GM13976 (cell line): ENCODE data around the gene RCCD1.
A peak's percentile ranks its signal among the peaks of the same experiment; 100 is the strongest.

Experiments
- DNase-seq: peaks from one replicate; pipeline ENCODE4 v3.0.0; 2012; ENCODE audit warnings: low spot score
- in situ Hi-C: fragments of 300-500 bp; cut with MboI; formaldehyde crosslinking; loops from one replicate; pipeline ENCODE4 v1.12.0; 2022; ENCODE audit warnings: low sequenced_read_pairs, mixed read lengths, inconsistent platforms; ENCODE audit not compliant: unreplicated experiment
- TF ChIP-seq, protein P1 (sequence below): IDR thresholded peaks from 2 replicates; pipeline ENCODE4 v1.5.1; 2012; ENCODE audit warnings: borderline replicate concordance, mild to moderate bottlenecking; ENCODE audit not compliant: insufficient read depth; ENCODE audit errors: extremely low read depth, missing control alignments, control extremely low read depth

Gene RCCD1

DNA sequence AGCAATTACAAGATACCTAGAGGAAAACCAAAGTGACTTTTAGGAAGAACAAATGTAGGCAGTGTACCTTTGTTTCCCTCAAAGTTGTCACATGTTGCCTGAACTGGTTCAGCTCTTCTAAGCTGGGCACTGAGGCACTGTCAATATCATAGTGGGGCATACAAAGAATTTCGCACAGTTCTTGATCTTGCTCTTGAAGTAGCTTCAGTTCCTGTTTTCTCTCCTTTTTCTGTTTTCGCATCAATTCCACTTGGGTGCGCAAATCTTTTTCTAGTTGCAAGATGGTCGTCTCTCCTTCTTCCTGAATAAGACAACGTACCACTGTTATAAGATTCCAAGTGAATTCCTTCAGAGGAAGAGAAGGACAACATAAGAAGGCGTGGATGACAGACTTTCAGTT is 27.0 kb downstream of the RCCD1 start:
- in situ Hi-C loops: no loop called here
- TF ChIP-seq, protein P1, sequence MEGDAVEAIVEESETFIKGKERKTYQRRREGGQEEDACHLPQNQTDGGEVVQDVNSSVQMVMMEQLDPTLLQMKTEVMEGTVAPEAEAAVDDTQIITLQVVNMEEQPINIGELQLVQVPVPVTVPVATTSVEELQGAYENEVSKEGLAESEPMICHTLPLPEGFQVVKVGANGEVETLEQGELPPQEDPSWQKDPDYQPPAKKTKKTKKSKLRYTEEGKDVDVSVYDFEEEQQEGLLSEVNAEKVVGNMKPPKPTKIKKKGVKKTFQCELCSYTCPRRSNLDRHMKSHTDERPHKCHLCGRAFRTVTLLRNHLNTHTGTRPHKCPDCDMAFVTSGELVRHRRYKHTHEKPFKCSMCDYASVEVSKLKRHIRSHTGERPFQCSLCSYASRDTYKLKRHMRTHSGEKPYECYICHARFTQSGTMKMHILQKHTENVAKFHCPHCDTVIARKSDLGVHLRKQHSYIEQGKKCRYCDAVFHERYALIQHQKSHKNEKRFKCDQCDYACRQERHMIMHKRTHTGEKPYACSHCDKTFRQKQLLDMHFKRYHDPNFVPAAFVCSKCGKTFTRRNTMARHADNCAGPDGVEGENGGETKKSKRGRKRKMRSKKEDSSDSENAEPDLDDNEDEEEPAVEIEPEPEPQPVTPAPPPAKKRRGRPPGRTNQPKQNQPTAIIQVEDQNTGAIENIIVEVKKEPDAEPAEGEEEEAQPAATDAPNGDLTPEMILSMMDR: no peak
- DNase-seq: peak; percentile 40

DNA sequence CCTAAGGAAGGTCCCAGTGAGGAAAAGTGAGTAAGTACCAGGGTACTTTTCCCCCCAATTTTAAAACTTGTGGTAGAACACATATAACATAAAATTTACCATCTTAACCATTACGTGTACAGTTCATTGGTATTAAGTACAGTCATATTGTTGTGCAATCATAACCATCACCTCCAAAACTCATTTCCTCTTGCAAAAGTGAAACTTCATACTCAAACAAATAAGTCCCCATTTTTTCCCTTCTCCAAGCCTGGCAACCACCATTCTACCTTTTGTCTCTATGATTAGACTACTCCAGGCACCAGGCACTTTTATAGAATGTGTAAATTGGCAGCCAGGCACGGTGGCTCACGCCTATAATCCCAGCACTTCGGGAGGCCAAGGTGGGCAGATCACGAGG is 27.5 kb downstream of the RCCD1 start:
- TF ChIP-seq, protein P1: no peak
- in situ Hi-C loops: no loop called here

DNA sequence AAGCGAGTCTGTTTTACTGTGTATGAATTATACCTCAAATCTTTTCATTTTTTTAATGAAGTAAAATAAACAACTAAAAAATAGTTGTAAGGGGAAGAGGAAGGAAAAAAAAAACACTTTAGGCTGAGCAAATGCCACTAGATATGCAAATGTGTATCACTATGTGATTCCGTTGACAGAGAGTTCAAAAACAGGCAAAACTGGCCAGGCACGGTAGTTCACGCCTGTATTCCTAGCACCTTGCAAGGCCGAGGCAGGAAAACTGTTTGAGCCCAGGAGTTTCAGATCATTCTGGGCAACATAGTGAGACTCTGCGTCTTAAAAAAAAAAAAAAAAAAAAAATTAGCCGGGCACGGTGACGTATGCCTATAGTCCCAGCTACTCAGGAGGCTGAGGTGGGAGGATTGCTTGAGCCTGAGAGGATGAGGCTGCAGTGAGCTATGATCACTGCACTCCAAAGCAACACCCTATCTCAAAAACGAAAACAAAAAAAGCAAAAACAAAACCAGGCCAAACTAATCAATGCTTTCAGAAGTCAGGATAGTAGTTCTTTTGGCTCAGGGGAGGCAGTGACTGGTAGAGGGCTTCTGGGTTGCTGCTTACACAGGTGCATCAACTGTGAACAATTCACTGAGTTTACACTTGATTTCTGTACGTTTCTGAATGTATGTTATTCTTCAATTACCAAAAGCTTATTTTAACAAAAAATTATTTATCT is 32.3 kb downstream of the RCCD1 start:
- TF ChIP-seq, protein P1: no peak
- in situ Hi-C loops: no loop called here
- no peak for DNase-seq

More for the DNA sequence above, 27.5 kb downstream of the RCCD1 start:
- no peak for DNase-seq

DNA sequence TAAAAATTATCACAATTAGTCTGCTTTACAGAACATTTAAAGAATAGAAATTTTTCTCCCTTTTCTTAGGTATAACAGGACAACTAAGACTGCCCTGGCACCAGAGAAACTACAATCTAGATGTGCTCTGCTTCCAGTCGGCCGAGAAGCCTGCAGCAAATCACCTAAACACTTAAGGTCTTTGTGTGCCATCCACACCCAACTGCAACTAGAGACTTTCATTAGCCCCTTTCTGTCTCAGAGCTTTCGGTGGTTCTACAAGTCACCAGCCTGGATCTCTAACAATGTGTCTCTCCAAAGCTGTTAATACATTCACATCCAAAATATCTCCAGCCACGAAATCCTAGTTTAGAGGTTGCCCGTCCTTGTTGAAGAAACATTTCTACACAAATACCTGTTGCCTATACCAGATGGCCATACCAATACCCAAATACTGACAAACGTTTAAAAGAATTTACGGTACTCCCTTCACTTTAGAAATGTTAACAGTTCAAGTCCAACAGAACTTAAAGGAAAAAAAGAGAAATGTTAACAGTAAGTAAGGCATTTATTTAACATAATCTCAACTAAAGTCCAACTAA is 33.0 kb downstream of the RCCD1 start:
- in situ Hi-C loops: no loop called here
- DNase-seq: no peak
- TF ChIP-seq, protein P1: no peak

- TF ChIP-seq, protein P1: no peak
- DNase-seq: no peak
- in situ Hi-C loops: no loop called here
These were observed 33.6 kb downstream of the RCCD1 start for GRCh38 chr15:90988296-90988695.

DNA sequence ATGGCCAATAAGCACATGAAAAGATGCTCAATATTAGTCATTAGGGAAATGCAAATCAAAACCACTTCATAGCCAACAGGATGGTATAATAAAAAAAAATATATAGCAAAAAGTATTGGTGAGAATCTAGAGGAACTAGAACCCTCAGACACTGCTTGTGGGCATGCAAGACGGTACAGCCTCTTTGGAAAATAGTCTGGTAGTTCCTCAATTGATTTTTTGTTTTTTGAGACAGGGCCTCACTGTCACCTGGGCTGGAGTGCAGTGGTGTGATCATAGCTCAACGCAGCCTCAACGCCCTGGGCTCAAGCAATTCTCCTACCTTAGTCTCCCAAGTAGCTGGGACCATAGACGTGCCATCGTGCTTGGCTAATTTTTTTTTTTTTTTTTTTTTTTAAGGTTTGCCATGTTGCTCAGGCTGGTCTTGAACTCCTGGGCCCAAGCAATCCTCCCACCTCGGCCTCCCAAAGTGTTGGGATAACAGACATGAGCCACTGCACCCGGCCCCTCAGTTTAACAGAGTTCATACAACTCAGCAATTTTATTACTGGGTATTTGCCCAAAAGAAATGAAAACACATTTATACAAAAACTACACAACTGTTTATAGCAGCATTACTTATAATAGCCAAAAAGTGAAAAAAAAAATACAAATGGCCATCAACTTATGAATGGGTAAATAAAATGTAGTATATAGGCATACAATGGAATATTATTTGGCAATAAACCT is 34.5 kb downstream of the RCCD1 start:
- TF ChIP-seq, protein P1: no peak
- in situ Hi-C loops: no loop called here
- DNase-seq: no peak
